Naive thymus-derived CD4-positive, alpha-beta T cell (primary cell): ENCODE measurements around the gene PLIN5. TPM values are rescaled to one million over a fixed set of nuclear protein-coding genes. Genes with fewer than 3 reads are reported as not detected.

ENCODE experiments used
- ATAC-seq: fragments of 150-1000 bp; cut with Tn5 transposase; 2 replicates; pipeline ENCODE4 v1.10.0; 2021; ENCODE audit warnings: mild to moderate bottlenecking, moderate library complexity
- CTCF ChIA-PET: fragments of 350-600 bp; sonication (Branson Sonifier 250); formaldehyde crosslinking; loops from one replicate; lab custom pipeline; 2021; ENCODE audit warnings: antibody characterized with exemption; lab: Charles Lee
- POLR2A ChIA-PET: fragments of 350-600 bp; sonication (Branson Sonifier 250); formaldehyde crosslinking; loops from one replicate; lab custom pipeline; 2021; ENCODE audit warnings: antibody characterized with exemption, inconsistent platforms; lab: Charles Lee
- DNase-seq, 9 donors: peaks; one replicate each; pipeline versions ENCODE4 v3.0.0 to v3.0.0-alpha.2; 2020 to 2022; ENCODE audit warnings: mixed read lengths in 1 of 9
- H3K27ac ChIP-seq: one replicate; pipeline ENCODE4 v1.7.0; 2013; ENCODE audit warnings: mild to moderate bottlenecking, low read depth, low read length, moderate library complexity
- H3K27me3 ChIP-seq, 2 donors: one replicate each; pipeline ENCODE4 v1.7.0; 2013; ENCODE audit warnings: low read length in 2 of 2, mild to moderate bottlenecking in 2 of 2, moderate library complexity in 2 of 2; ENCODE audit not compliant: control insufficient read depth in 2 of 2, insufficient read depth in 2 of 2
- H3K36me3 ChIP-seq, 3 experiments: 1 replicate in 2 of 3; 2 replicates in 1 of 3; pipeline ENCODE4 v1.7.0; 2013; ENCODE audit warnings: low read length in 3 of 3, mild to moderate bottlenecking in 3 of 3, moderate library complexity in 1 of 3; ENCODE audit not compliant: insufficient read depth in 3 of 3, control insufficient read depth in 2 of 3
- H3K4me1 ChIP-seq, 2 donors: one replicate each; pipeline ENCODE4 v1.7.0; 2013; ENCODE audit warnings: low read length in 2 of 2, mild to moderate bottlenecking in 2 of 2, moderate library complexity in 1 of 2; ENCODE audit not compliant: control insufficient read depth in 2 of 2, insufficient read depth in 2 of 2
- H3K4me3 ChIP-seq: 2 replicates; pipeline ENCODE4 v1.7.0; 2013; ENCODE audit warnings: mild to moderate bottlenecking, low read length
- H3K9me3 ChIP-seq, 3 experiments: 1 replicate in 2 of 3; 2 replicates in 1 of 3; pipeline ENCODE4 v1.7.0; 2013; ENCODE audit warnings: low read length in 3 of 3; ENCODE audit not compliant: control insufficient read depth in 2 of 3
- H3K27ac Mint-ChIP-seq, 9 donors: one replicate each; pipeline ENCODE4 v1.8.0; 2020 to 2022; ENCODE audit warnings: mixed read lengths in 9 of 9, mild to moderate bottlenecking in 8 of 9, moderate library complexity in 5 of 9, inconsistent platforms in 2 of 9
- H3K27me3 Mint-ChIP-seq, 5 donors: one replicate each; pipeline ENCODE4 v1.8.0; 2021 to 2022; ENCODE audit warnings: mixed read lengths in 5 of 5, mild to moderate bottlenecking in 1 of 5
- H3K36me3 Mint-ChIP-seq, 5 donors: one replicate each; pipeline ENCODE4 v1.8.0; 2020 to 2022; ENCODE audit warnings: mixed read lengths in 5 of 5, mild to moderate bottlenecking in 3 of 5, inconsistent platforms in 1 of 5
- H3K4me1 Mint-ChIP-seq, 7 donors: one replicate each; pipeline ENCODE4 v1.8.0; 2020 to 2022; ENCODE audit warnings: mixed read lengths in 7 of 7, mild to moderate bottlenecking in 3 of 7, inconsistent platforms in 1 of 7
- H3K4me3 Mint-ChIP-seq, 10 donors: one replicate each; pipeline ENCODE4 v1.8.0; 2020 to 2022; ENCODE audit warnings: mild to moderate bottlenecking in 10 of 10, mixed read lengths in 10 of 10, moderate library complexity in 6 of 10, inconsistent platforms in 2 of 10
- H3K9me3 Mint-ChIP-seq, 11 donors: one replicate each; pipeline ENCODE4 v1.8.0; 2020 to 2022; ENCODE audit warnings: mixed read lengths in 11 of 11, mild to moderate bottlenecking in 4 of 11, inconsistent platforms in 1 of 11, moderate library complexity in 1 of 11
- intact Hi-C, 2 donors: fragments of 100-400 bp; cut with micrococcal nuclease; formaldehyde crosslinking; loops; one replicate each; pipeline ENCODE4 v1.15.1; 2023
- polyA plus RNA-seq, 2 donors: library from polyadenylated mRNA; unstranded; fragments of 300-500 nt; fragmentation: Illumina TruSeq; gene quantifications; one replicate each; pipeline ENCODE4 v1.2.3, GENCODE V29; 2021
- total RNA-seq, 6 experiments: library from RNA in 5 of 6; stranded (reverse) in 5 of 6; gene quantifications; 1 replicate in 5 of 6; 2 replicates in 1 of 6; pipeline ENCODE4 v1.2.3 and lab custom pipeline; 2021 to 2026

PLIN5 gene
- total and polyA plus RNA-seq, 7 experiments from 2014 or later, result 0.24 to 1.9 (median 1.1) TPM; not detected in 1

GRCh38 chr19:4497770-4498389 lies 37.1 kb downstream of the PLIN5 start:
- peaks cover 0 to 17% (median 3%) of the 10 kb centered on the region in 5 donors for H3K36me3 Mint-ChIP-seq
- H3K27ac Mint-ChIP-seq, result no peak overlapping the region
- Histone ChIP-seq H3K4me1 (no peaks in the 10 kb centered on the region), H3K36me3 (peaks cover 0 to 84% (median 9%) of the 10 kb centered on the region in 3 experiments), H3K9me3 (no peaks in the 10 kb centered on the region), H3K27me3 (no peaks in the 10 kb centered on the region), H3K27ac (no peak overlapping the region), H3K4me3 (no peak overlapping the region)
- no peak for DNase-seq
- POLR2A ChIA-PET, result no interaction called here
- H3K9me3 Mint-ChIP-seq, result no peaks in the 10 kb centered on the region
- H3K4me1 Mint-ChIP-seq, result no peaks in the 10 kb centered on the region
- H3K4me3 Mint-ChIP-seq, result no peak overlapping the region
- intact Hi-C loops, result no loop called here
- no peaks in the 10 kb centered on the region for H3K27me3 Mint-ChIP-seq
- CTCF ChIA-PET, result no interaction called here
- no peak for ATAC-seq

DNA sequence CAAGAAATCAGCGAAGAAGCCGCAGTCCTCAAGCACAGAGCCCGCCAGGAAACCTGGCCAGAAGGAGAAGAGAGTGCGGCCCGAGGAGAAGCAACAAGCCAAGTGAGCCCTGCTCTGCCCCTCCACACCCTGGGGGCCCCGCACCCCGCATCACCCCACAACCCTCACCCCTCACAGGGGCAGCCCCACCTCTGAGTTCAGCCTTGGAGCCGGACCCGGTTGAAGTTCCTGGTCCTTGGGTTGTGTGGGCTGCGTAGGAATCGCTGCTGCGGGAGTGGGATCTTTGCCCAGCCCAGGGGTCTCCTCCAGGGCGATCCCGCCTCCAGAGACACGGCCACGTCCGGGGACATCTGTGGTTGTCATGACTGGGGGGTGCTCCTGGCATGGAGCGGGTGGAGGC lies 38.7 kb downstream of the PLIN5 start:
- Mint-ChIP-seq H3K27me3 (no peaks in the 10 kb centered on the region), H3K27ac (no peak overlapping the region), H3K36me3 (peaks cover 0 to 17% (median 3%) of the 10 kb centered on the region in 5 donors), H3K9me3 (no peaks in the 10 kb centered on the region), H3K4me1 (no peaks in the 10 kb centered on the region), H3K4me3 (no peak overlapping the region)
- Histone ChIP-seq H3K27ac (no peak overlapping the region), H3K4me3 (no peak overlapping the region), H3K4me1 (no peaks in the 10 kb centered on the region), H3K27me3 (no peaks in the 10 kb centered on the region), H3K36me3 (peaks cover 0 to 80% (median 9%) of the 10 kb centered on the region in 3 experiments), H3K9me3 (no peaks in the 10 kb centered on the region)
- DNase-seq (no peak), ATAC-seq (no peak)
- ChIA-PET CTCF (no interaction called here), POLR2A (no interaction called here)
- intact Hi-C loops, result no loop called here

DNA sequence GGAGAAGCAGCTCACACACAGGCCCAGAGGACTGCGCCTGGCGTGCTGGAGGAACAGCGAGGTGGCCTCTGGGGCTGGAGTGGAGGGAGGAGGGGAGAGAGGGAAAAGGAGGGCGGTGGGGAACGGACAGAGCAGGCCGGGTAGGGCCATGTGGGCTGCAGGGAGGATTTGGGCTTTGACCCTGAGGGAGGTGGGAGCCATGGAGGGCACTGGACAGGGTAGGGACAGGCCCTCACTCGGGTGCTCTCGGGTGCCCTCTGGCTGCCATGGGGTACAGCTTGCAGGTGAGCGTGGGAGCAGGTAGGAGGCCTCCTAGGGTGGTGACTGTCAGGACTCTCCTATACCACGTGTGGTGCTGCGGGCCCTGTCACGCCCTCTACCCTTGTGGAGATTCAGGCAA lies 39.6 kb downstream of the PLIN5 start:
- peaks cover 0 to 74% (median 9%) of the 10 kb centered on the region in 3 experiments for H3K36me3 ChIP-seq
- CTCF ChIA-PET, result no interaction called here
- ATAC-seq (peak; percentile 26), DNase-seq (no peak)
- Mint-ChIP-seq H3K9me3 (no peaks in the 10 kb centered on the region), H3K27ac (no peak overlapping the region), H3K36me3 (peaks cover 0 to 15% (median 5%) of the 10 kb centered on the region in 5 donors), H3K4me3 (no peak overlapping the region), H3K27me3 (no peaks in the 10 kb centered on the region), H3K4me1 (no peaks in the 10 kb centered on the region)
- no peaks in the 10 kb centered on the region for H3K27me3 ChIP-seq
- H3K9me3 ChIP-seq, result no peaks in the 10 kb centered on the region
- no peak overlapping the region for H3K27ac ChIP-seq
- POLR2A ChIA-PET, result no interaction called here
- H3K4me3 ChIP-seq, result no peak overlapping the region
- intact Hi-C loops, result no loop called here
- no peaks in the 10 kb centered on the region for H3K4me1 ChIP-seq

DNA sequence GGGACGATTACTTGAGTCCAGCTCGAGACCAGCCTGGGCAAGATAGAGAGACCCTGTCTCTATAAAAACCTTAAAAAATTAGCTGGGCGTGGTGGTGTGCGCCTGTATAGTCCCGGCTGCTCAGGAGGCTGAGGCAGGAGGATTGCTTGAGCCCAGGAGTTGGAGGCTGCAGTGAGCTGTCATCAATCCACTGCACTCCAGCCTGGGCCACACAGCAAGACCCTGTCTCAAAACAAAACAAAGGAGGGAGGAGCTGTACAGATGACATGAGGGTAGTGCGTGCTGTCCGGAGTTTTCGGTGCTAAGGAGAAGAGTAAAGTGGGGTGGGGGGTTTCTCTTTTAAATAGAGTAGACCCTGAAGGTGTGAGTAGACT lies 40.3 kb downstream of the PLIN5 start:
- POLR2A ChIA-PET, result no interaction called here
- ATAC-seq (no peak), DNase-seq (no peak)
- Histone ChIP-seq H3K27me3 (no peaks in the 10 kb centered on the region), H3K9me3 (no peaks in the 10 kb centered on the region), H3K36me3 (peaks cover 0 to 73% (median 9%) of the 10 kb centered on the region in 3 experiments), H3K27ac (no peak overlapping the region), H3K4me3 (no peak overlapping the region), H3K4me1 (no peaks in the 10 kb centered on the region)
- H3K4me1 Mint-ChIP-seq, result no peaks in the 10 kb centered on the region
- H3K27ac Mint-ChIP-seq, result peak overlapping the region in 1 of 9 donors; percentile 51
- CTCF ChIA-PET, result no interaction called here
- no peaks in the 10 kb centered on the region for H3K9me3 Mint-ChIP-seq
- no peak overlapping the region for H3K4me3 Mint-ChIP-seq
- intact Hi-C loops, result no loop called here
- H3K27me3 Mint-ChIP-seq, result no peaks in the 10 kb centered on the region
- peaks cover 0 to 18% (median 8%) of the 10 kb centered on the region in 5 donors for H3K36me3 Mint-ChIP-seq

DNA sequence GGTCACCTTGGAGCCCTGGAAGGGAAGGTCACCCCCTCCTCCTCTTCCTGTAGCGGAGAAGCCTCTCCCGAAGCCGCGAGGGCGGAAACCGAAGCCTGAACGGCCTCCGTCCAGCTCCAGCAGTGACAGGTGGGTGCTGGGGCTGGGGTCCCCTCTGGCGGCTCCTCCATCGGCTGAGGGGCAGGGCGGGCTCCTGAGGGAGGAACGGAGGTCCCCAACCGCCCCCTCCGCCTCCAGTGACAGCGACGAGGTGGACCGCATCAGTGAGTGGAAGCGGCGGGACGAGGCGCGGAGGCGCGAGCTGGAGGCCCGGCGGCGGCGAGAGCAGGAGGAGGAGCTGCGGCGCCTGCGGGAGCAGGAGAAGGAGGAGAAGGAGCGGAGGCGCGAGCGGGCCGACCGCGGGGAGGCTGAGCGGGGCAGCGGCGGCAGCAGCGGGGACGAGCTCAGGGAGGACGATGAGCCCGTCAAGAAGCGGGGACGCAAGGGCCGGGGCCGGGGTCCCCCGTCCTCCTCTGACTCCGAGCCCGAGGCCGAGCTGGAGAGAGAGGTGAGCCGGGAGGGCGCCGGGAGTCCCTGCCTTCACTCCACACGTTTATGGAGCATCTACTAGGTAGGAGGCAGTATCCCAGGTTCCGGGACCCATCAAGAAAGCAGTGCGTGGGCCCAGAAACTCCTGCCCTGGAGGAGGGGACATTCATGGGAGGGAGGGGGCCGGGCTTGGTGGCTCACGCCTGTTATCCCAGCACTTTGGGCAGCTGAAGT lies 40.9 kb downstream of the PLIN5 start:
- Mint-ChIP-seq H3K27ac (no peak overlapping the region), H3K4me1 (no peaks in the 10 kb centered on the region), H3K27me3 (no peaks in the 10 kb centered on the region), H3K36me3 (peaks cover 0 to 14% (median 4%) of the 10 kb centered on the region in 5 donors), H3K4me3 (no peak overlapping the region), H3K9me3 (no peaks in the 10 kb centered on the region)
- Histone ChIP-seq H3K27ac (no peak overlapping the region), H3K27me3 (no peaks in the 10 kb centered on the region), H3K4me1 (no peaks in the 10 kb centered on the region), H3K4me3 (no peak overlapping the region), H3K36me3 (peaks cover 0 to 74% (median 9%) of the 10 kb centered on the region in 3 experiments), H3K9me3 (no peaks in the 10 kb centered on the region)
- ATAC-seq (no peak), DNase-seq (no peak)
- intact Hi-C loops, result no loop called here
- ChIA-PET POLR2A (no interaction called here), CTCF (no interaction called here)

DNA sequence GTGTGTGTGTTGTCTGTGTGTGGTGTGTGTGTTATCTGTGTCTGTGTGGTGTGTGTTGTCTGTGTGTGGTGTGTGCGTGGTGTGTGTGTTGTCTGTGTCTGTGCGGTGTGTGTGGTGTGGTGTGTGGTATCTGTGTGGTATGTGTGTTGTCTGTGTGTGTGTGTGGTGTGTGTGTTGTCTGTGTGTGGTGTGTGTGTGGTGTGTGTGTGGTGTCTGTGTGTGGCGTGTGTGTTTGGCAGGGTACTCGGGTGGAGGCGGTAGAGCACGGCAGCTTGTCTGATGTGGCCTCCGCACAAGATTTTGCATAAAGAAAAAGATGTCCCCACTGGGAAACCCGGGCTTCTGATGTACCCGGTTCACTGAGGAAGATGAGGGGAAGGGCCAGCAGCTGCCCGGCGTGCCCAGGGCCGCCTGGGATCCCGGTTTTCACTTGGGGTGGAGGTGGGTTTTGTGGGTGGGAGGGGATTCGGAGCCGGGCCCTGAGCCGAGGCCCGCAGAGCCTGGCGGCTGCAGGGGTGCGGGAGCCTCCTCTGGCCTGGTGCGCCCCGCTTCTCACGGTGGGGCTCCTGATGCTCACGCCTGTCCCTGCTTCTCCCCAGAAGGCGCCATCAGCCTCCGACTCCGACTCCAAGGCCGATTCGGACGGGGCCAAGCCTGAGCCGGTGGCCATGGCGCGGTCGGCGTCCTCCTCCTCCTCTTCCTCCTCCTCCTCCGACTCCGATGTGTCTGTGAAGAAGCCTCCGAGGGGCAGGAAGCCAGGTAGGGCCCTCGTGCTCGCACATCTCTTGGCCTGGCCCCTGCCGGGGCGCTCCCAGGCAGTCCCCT lies 41.7 kb downstream of the PLIN5 start:
- H3K4me1 Mint-ChIP-seq, result no peaks in the 10 kb centered on the region

More for the DNA sequence above, 41.7 kb downstream of the PLIN5 start:
- H3K27me3 Mint-ChIP-seq, result no peaks in the 10 kb centered on the region
- H3K9me3 ChIP-seq, result no peaks in the 10 kb centered on the region
- H3K36me3 Mint-ChIP-seq, result peaks cover 0 to 15% (median 4%) of the 10 kb centered on the region in 5 donors
- ChIA-PET CTCF (no interaction called here), POLR2A (no interaction called here)
- no peak overlapping the region for H3K4me3 Mint-ChIP-seq
- H3K9me3 Mint-ChIP-seq, result no peaks in the 10 kb centered on the region
- intact Hi-C loops, result no loop called here
- H3K4me3 ChIP-seq, result no peak overlapping the region
- H3K4me1 ChIP-seq, result no peaks in the 10 kb centered on the region
- H3K27ac ChIP-seq, result no peak overlapping the region
- H3K36me3 ChIP-seq, result peaks cover 0 to 77% (median 5%) of the 10 kb centered on the region in 3 experiments
- ATAC-seq (no peak), DNase-seq (no peak)
- H3K27me3 ChIP-seq, result no peaks in the 10 kb centered on the region
- H3K27ac Mint-ChIP-seq, result no peak overlapping the region
